Caco-2 (cell line): ENCODE data around the gene CTF1. TPM values are rescaled to one million over a fixed set of nuclear protein-coding genes. Genes with fewer than 3 reads are reported as not detected.

Experiments used
- BruUV-seq: library from RNA; stranded (reverse); fragments of 400-500 nt; replicated peaks from 2 replicates; lab custom pipeline; 2021; lab: Mats Ljungman, UMichigan
- CTCF ChIA-PET: fragments of 300-600 bp; sonication (Branson Sonifier 250); formaldehyde crosslinking; loops from one replicate; lab custom pipeline; 2022; ENCODE audit warnings: antibody characterized with exemption; lab: Charles Lee
- POLR2A ChIA-PET: fragments of 300-600 bp; sonication (Branson Sonifier 250); formaldehyde crosslinking; loops from one replicate; lab custom pipeline; 2022; ENCODE audit warnings: antibody characterized with exemption; lab: Charles Lee
- DNase-seq, 2 experiments: peaks; one replicate each; pipeline versions ENCODE4 v3.0.0 to v3.0.0-alpha.2; 2020 to 2022
- H3K27me3 ChIP-seq: replicated peaks from 2 replicates; pipeline ENCODE4 v1.6.0; 2011; ENCODE audit warnings: low read length; ENCODE audit not compliant: control insufficient read depth, insufficient read depth
- H3K36me3 ChIP-seq: 2 replicates; pipeline ENCODE4 v1.5.1; 2011; ENCODE audit warnings: low read length; ENCODE audit not compliant: control insufficient read depth, insufficient read depth
- H3K4me1 ChIP-seq: fragments of 250-450 bp; sonication (Bioruptor Pico); 2 replicates; pipeline ENCODE4 v1.5.1; 2020; ENCODE audit warnings: mild to moderate bottlenecking
- H3K4me3 ChIP-seq: 2 replicates; pipeline ENCODE4 v1.5.1; 2011; ENCODE audit warnings: low read depth, mild to moderate bottlenecking, control low read depth, low read length
- H3K9me3 ChIP-seq: fragments of 250-450 bp; sonication (Bioruptor Pico); 2 replicates; pipeline ENCODE4 v1.5.1; 2020; ENCODE audit warnings: mild to moderate bottlenecking, moderate library complexity
- H3K27ac Mint-ChIP-seq: one replicate; pipeline ENCODE4 v1.8.0; 2022; ENCODE audit warnings: mixed read lengths; ENCODE audit not compliant: unreplicated experiment
- H3K27me3 Mint-ChIP-seq: one replicate; pipeline ENCODE4 v1.8.0; 2022; ENCODE audit warnings: mixed read lengths; ENCODE audit not compliant: insufficient read depth, unreplicated experiment
- H3K36me3 Mint-ChIP-seq: one replicate; pipeline ENCODE4 v1.8.0; 2022; ENCODE audit warnings: mild to moderate bottlenecking, mixed read lengths; ENCODE audit not compliant: insufficient read depth, unreplicated experiment
- H3K4me1 Mint-ChIP-seq: one replicate; pipeline ENCODE4 v1.8.0; 2022; ENCODE audit warnings: low read depth, mixed read lengths; ENCODE audit not compliant: unreplicated experiment
- H3K4me3 Mint-ChIP-seq: one replicate; pipeline ENCODE4 v1.8.0; 2022; ENCODE audit warnings: mild to moderate bottlenecking, moderate library complexity, mixed read lengths; ENCODE audit not compliant: unreplicated experiment
- H3K9me3 Mint-ChIP-seq: one replicate; pipeline ENCODE4 v1.8.0; 2022; ENCODE audit warnings: mixed read lengths; ENCODE audit not compliant: unreplicated experiment
- CTCF ChIP-seq, 2 experiments: fragments of 200-600 bp in 1 of 2; IDR thresholded peaks; 1 replicate in 1 of 2; 2 replicates in 1 of 2; pipeline versions ENCODE4 v1.5.1 to v1.8.0; 2011 to 2022; ENCODE audit warnings: antibody characterized with exemption in 1 of 2, control low read depth in 1 of 2, inconsistent platforms in 1 of 2, low read depth in 1 of 2, low read length in 1 of 2, mild to moderate bottlenecking in 1 of 2, moderate library complexity in 1 of 2; ENCODE audit not compliant: insufficient read depth in 1 of 2, severe bottlenecking in 1 of 2, unreplicated experiment in 1 of 2
- intact Hi-C: fragments of 100-400 bp; cut with micrococcal nuclease; formaldehyde crosslinking; loops from one replicate; pipeline ENCODE4 v1.10.0; 2022; ENCODE audit not compliant: unreplicated experiment
- total RNA-seq: library from RNA; stranded (reverse); gene quantifications from 2 replicates; pipeline ENCODE4 v1.2.3, GENCODE V29; 2022

CTF1 gene
- total RNA-seq, 1 experiment from 2014 or later = 2.4 TPM

GRCh38 chr16:30924913-30925631 is 28.7 kb downstream of the CTF1 start:
- intact Hi-C loops = loop anchor here (10.0 kb wide), 1 partner anchor 270 kb away; the partner anchor contains the start of genes FBRS and PRR14
- Mint-ChIP-seq H3K36me3 (peaks cover 18% of the 10 kb centered on the region), H3K4me3 (peak overlapping the region; percentile 89), H3K4me1 (no peaks in the 10 kb centered on the region), H3K27me3 (no peaks in the 10 kb centered on the region), H3K9me3 (no peaks in the 10 kb centered on the region), H3K27ac (peak overlapping the region; percentile 87)
- no TSS peak for BruUV-seq
- peak overlapping the region; percentile 49 for H3K4me3 ChIP-seq
- ChIA-PET CTCF (no interaction called here), POLR2A (no interaction called here)
- H3K36me3 ChIP-seq = peaks cover 1% of the 10 kb centered on the region; the same call in 1 of the 2 replicates
- no peaks in the 10 kb centered on the region for H3K4me1 ChIP-seq
- H3K27me3 ChIP-seq = no peaks in the 10 kb centered on the region
- no peaks in the 10 kb centered on the region for H3K9me3 ChIP-seq
- no peak for DNase-seq
- no peak for TF ChIP-seq CTCF (IDR thresholded peaks at IDR 0.05; ENCODE audit: insufficient read depth in 1 of 2, low read depth in 1 of 2, low read length in 1 of 2, severe bottlenecking in 1 of 2, unreplicated experiment in 1 of 2)

- peaks cover 1% of the 10 kb centered on the region; the same call in 1 of the 2 replicates for H3K36me3 ChIP-seq
- TF ChIP-seq CTCF (IDR thresholded peaks at IDR 0.05; ENCODE audit: insufficient read depth in 1 of 2, low read depth in 1 of 2, low read length in 1 of 2, severe bottlenecking in 1 of 2, unreplicated experiment in 1 of 2) = no peak
- Mint-ChIP-seq H3K9me3 (no peaks in the 10 kb centered on the region), H3K27ac (no peak overlapping the region), H3K36me3 (peaks cover 18% of the 10 kb centered on the region), H3K4me1 (no peaks in the 10 kb centered on the region), H3K27me3 (no peaks in the 10 kb centered on the region), H3K4me3 (peak overlapping the region; percentile 37)
- no peak for DNase-seq
- ChIA-PET CTCF (no interaction called here), POLR2A (no interaction called here)
- H3K9me3 ChIP-seq = no peaks in the 10 kb centered on the region
- H3K27me3 ChIP-seq = no peaks in the 10 kb centered on the region
- H3K4me1 ChIP-seq = no peaks in the 10 kb centered on the region
- BruUV-seq = no TSS peak
- no peak overlapping the region for H3K4me3 ChIP-seq
- intact Hi-C loops = loop anchor here (10.0 kb wide), 1 partner anchor 271 kb away; the partner anchor contains the start of genes FBRS and PRR14
These were observed 29.2 kb downstream of the CTF1 start for GRCh38 chr16:30925632-30925987.

GRCh38 chr16:30925995-30926811 is 29.8 kb downstream of the CTF1 start:
- H3K9me3 ChIP-seq = no peaks in the 10 kb centered on the region
- H3K4me3 ChIP-seq = no peak overlapping the region
- Mint-ChIP-seq H3K27me3 (no peaks in the 10 kb centered on the region), H3K4me3 (peak overlapping the region; percentile 37), H3K27ac (no peak overlapping the region), H3K36me3 (peaks cover 21% of the 10 kb centered on the region), H3K9me3 (no peaks in the 10 kb centered on the region), H3K4me1 (no peaks in the 10 kb centered on the region)
- no peaks in the 10 kb centered on the region for H3K27me3 ChIP-seq
- DNase-seq = no peak
- no peak for TF ChIP-seq CTCF (IDR thresholded peaks at IDR 0.05; ENCODE audit: insufficient read depth in 1 of 2, low read depth in 1 of 2, low read length in 1 of 2, severe bottlenecking in 1 of 2, unreplicated experiment in 1 of 2)
- CTCF ChIA-PET = no interaction called here
- H3K36me3 ChIP-seq = peaks cover 1% of the 10 kb centered on the region; the same call in 1 of the 2 replicates
- POLR2A ChIA-PET = no interaction called here
- no peaks in the 10 kb centered on the region for H3K4me1 ChIP-seq
- no TSS peak for BruUV-seq
- intact Hi-C loops = loop anchor here (10.0 kb wide), 1 partner anchor 271 kb away; the partner anchor contains the start of genes FBRS and PRR14
